HK-2 (cell line): Measurements from ENCODE around the gene TMEM91.
"Not testable (repeated sequence)": the region's sequence is repeated elsewhere in the genome, so short reads cannot be mapped to it uniquely, and the experiment has no call there.

ENCODE experiments used
- DNase-seq: peaks from one replicate; pipeline ENCODE4 v3.0.0-alpha.2; 2018; ENCODE audit not compliant: unreplicated experiment

Gene TMEM91

GRCh38 chr19:41376241-41376997 is at the start of gene TMEM91:
TMEM91 (plus strand) TSS chr19:41376533; CDS start chr19:41378310, 1,777 bp downstream.
- no peak for DNase-seq

- DNase-seq, result no peak
Observed at GRCh38 chr19:41327076-41327575, 49.2 kb upstream of the TMEM91 start.

GRCh38 chr19:41327576-41328156 is 48.7 kb upstream of the TMEM91 start:
- DNase-seq, result peak; percentile 74

GRCh38 chr19:41328157-41328841 is 48.0 kb upstream of the TMEM91 start:
- DNase-seq, result no peak

GRCh38 chr19:41328842-41329225 is 47.5 kb upstream of the TMEM91 start:
- no peak for DNase-seq

GRCh38 chr19:41330481-41330880 is 45.9 kb upstream of the TMEM91 start:
- DNase-seq, result no peak

GRCh38 chr19:41330946-41331678 is 45.2 kb upstream of the TMEM91 start:
- DNase-seq, result no peak

GRCh38 chr19:41332000-41332399 is 44.3 kb upstream of the TMEM91 start:
- DNase-seq, result no peak

GRCh38 chr19:41332468-41332867 is 43.9 kb upstream of the TMEM91 start:
- no peak for DNase-seq

GRCh38 chr19:41334793-41335192 is 41.5 kb upstream of the TMEM91 start:
- DNase-seq, result no peak

- no peak for DNase-seq
Observed at GRCh38 chr19:41335467-41335866, 40.9 kb upstream of the TMEM91 start.

GRCh38 chr19:41339936-41340335 is 36.4 kb upstream of the TMEM91 start:
- no peak for DNase-seq

GRCh38 chr19:41341669-41342490 is 34.5 kb upstream of the TMEM91 start:
- DNase-seq, result no peak

- no peak for DNase-seq
Observed at GRCh38 chr19:41344162-41344561, 32.2 kb upstream of the TMEM91 start.

- DNase-seq, result not testable (repeated sequence)
Observed at GRCh38 chr19:41346916-41347315, 29.4 kb upstream of the TMEM91 start.

GRCh38 chr19:41350735-41351338 is 25.5 kb upstream of the TMEM91 start:
- DNase-seq, result no peak

GRCh38 chr19:41351339-41352245 is 24.7 kb upstream of the TMEM91 start:
- peak; percentile 72 for DNase-seq

- DNase-seq, result no peak
Observed at GRCh38 chr19:41352279-41352608, 24.1 kb upstream of the TMEM91 start.

GRCh38 chr19:41352609-41353465 is 23.5 kb upstream of the TMEM91 start:
- DNase-seq, result peak; percentile 83
